ENCODE measurements around the gene NAA38.

The NAA38 gene

DNA sequence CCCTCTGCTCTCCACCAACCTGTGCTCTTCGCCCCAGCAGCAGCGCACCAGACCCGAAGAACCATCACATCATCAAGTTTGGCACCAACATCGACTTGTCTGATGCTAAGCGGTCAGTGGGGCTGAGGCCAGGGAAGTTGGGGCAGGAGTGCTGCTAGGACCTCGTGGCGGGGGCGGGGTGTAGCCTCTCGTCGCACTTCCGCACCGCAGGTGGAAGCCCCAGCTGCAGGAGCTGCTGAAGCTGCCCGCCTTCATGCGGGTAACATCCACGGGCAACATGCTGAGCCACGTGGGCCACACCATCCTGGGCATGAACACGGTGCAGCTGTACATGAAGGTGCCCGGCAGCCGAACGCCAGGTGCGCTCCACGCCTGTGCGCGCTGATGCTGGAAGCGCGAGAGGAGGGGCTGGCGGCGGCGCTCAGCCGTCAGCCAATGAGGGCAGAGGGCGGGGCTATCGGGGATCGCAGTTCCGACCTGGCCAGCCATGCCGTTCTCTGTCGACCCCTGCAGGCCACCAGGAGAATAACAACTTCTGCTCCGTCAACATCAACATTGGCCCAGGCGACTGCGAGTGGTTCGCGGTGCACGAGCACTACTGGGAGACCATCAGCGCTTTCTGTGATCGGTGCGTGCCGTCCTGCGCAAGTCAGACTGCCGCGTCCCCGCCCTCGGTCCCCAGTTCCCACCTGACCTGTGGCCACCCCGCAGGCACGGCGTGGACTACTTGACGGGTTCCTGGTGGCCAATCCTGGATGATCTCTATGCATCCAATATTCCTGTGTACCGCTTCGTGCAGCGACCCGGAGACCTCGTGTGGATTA, 5.7 kb downstream of the NAA38 start:
- peak; percentile 94 for DNase-seq

DNA sequence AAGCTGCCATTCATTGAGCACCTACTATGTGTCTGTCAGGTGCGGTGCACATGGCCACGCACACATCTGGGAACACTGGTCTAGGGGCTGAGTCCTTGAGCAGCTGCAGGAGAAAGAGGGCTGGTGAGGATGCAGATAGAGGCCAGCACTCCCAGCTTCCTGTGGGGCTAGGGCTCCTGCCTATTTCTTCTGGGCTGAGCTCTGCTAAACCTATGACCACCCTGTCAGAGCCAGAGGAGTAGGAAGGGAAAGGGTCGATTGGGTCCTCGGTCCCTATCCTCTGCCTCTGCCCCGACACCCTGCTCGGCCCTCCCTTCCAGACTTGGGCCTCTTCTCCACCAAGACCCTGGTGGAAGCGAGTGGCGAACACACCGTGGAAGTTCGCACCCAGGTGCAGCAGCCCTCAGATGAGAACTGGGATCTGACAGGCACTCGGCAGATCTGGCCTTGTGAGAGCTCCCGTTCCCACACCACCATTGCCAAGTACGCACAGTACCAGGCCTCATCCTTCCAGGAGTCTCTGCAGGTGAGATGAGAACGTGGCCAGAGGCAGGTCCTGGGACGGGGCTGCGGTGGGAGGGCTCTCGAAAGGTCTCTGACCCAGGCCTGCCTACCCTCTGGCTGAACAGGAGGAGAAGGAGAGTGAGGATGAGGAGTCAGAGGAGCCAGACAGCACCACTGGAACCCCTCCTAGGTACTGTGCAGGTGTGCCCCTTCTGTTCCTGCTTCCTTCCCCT, 6.5 kb downstream of the NAA38 start:
- DNase-seq = no peak

DNA sequence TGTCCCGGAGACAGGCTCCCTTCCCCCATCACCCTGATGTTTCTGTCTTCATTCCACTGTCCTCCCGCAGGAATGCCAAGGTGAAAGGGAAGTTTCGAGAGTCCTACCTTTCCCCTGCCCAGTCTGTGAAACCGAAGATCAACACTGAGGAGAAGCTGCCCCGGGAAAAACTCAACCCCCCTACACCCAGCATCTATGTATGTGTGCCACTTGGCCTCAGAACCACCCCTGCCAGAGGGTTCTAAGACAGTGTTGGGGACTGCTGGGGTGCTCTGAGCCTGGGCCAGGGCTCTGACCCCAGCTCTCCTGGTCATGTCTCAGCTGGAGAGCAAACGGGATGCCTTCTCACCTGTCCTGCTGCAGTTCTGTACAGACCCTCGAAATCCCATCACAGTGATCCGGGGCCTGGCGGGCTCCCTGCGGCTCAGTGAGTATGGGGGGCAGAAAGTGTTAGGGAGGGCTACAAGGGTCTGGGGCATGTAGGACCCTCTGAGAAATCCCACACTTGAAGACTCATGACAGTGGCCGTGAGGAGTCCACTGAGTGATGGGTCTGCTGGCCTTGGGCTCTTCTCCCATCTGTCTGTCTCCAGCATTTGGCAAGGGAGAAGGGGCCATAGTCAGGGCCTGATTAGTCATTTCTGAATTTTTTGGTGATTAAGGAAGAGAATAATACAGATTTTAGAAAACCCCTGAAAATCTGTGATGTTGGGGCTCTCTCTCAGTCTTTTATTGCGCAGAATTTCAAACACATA, 7.4 kb downstream of the NAA38 start:
- no peak for DNase-seq

DNA sequence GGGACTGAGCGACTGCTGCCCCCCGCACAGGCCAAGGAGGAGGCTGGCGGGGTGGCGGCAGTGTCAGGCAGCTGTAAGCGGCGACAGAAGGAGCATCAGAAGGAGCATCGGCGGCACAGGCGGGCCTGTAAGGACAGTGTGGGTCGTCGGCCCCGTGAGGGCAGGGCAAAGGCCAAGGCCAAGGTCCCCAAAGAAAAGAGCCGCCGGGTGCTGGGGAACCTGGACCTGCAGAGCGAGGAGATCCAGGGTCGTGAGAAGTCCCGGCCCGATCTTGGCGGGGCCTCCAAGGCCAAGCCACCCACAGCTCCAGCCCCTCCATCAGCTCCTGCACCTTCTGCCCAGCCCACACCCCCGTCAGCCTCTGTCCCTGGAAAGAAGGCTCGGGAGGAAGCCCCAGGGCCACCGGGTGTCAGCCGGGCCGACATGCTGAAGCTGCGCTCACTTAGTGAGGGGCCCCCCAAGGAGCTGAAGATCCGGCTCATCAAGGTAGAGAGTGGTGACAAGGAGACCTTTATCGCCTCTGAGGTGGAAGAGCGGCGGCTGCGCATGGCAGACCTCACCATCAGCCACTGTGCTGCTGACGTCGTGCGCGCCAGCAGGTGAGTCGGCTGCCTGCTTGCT, 8.1 kb downstream of the NAA38 start:
- DNase-seq = no peak

DNA sequence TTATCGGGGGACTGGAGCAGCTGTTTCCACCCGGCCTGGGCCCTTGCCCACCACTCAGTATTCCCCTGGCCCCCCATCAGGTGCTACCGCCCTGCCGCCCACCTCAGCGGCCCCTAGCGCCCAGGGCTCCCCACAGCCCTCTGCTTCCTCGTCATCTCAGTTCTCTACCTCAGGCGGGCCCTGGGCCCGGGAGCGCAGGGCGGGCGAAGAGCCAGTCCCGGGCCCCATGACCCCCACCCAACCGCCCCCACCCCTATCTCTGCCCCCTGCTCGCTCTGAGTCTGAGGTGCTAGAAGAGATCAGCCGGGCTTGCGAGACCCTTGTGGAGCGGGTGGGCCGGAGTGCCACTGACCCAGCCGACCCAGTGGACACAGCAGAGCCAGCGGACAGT, 8.6 kb downstream of the NAA38 start:
- no peak for DNase-seq

DNA sequence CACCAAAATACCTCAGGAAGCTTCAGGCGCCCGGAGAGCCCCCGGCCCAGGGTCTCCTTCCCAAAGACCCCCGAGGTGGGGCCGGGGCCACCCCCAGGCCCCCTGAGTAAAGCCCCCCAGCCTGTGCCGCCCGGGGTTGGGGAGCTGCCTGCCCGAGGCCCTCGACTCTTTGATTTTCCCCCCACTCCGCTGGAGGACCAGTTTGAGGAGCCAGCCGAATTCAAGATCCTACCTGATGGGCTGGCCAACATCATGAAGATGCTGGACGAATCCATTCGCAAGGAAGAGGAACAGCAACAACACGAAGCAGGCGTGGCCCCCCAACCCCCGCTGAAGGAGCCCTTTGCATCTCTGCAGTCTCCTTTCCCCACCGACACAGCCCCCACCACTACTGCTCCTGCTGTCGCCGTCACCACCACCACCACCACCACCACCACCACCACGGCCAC, 9.2 kb downstream of the NAA38 start:
- no peak for DNase-seq

DNA sequence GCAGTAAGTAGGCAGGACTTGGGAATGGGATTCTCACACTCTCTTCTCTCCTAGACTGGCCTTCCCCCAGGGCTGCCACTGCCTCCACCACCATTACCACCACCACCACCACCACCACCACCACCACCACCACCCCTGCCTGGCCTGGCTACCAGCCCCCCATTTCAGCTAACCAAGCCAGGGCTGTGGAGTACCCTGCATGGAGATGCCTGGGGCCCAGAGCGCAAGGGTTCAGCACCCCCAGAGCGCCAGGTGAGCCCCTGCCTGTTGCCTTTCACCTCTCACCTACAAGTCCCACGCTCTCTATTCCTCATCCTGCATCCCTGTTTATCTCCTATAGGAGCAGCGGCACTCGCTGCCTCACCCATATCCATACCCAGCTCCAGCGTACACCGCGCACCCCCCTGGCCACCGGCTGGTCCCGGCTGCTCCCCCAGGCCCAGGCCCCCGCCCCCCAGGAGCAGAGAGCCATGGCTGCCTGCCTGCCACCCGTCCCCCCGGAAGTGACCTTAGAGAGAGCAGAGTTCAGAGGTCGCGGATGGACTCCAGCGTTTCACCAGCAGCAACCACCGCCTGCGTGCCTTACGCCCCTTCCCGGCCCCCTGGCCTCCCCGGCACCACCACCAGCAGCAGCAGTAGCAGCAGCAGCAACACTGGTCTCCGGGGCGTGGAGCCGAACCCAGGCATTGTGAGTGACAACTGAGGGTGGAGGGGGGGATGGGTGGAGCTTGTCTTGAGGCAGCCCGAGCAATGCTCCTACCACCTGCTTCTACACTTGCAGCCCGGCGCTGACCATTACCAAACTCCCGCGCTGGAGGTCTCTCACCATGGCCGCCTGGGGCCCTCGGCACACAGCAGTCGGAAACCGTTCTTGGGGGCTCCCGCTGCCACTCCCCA, 10.3 kb downstream of the NAA38 start:
- DNase-seq = no peak

DNA sequence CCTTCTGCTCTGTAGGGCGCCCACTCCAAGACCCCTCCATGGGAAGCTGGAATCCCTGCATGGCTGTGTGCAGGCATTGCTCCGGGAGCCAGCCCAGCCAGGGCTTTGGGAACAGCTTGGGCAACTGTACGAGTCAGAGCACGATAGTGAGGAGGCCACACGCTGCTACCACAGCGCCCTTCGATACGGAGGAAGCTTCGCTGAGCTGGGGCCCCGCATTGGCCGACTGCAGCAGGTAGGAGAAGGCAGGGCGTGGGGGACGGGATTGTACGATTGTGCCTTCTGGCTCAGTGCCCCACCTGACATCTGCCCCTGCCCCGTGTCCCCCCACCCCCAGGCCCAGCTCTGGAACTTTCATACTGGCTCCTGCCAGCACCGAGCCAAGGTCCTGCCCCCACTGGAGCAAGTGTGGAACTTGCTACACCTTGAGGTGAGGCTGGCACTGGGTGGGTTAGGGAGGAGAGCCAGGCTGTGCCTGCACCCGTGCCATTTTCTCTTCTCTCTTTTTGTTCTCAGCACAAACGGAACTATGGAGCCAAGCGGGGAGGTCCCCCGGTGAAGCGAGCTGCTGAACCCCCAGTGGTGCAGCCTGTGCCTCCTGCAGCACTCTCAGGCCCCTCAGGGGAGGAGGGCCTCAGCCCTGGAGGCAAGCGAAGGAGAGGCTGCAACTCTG, 11.2 kb downstream of the NAA38 start:
- no peak for DNase-seq

DNA sequence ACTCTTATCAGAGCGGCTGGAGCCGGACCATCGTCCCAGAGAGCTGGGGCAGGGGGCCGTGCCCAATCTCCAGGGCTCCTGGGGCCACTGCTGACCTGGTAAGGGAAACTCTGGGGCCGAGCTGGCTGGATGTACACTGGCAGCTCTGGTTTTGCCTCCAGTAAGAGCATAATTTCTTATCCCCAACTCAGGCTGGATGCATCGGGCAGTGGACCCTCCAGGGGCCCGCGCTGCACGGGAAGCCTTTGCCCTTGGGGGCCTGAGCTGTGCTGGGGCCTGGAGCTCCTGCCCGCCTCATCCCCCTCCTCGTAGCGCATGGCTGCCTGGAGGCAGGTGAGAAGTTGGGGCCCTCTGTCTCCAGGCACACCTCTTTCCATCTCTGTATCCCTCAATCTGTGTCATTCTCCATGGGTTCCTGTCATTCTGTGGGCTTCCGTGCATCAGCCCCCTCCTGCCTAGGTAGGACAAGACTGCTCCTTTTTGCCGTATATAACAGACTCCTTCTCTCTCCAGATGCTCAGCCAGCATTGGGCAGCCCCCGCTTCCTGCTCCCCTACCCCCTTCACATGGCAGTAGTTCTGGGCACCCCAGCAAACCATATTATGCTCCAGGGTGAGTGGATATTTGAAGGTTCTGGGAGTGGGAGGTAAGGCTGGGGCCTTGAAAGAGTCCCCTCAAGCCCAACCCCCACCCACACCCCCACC, 11.8 kb downstream of the NAA38 start:
- no peak for DNase-seq

DNA sequence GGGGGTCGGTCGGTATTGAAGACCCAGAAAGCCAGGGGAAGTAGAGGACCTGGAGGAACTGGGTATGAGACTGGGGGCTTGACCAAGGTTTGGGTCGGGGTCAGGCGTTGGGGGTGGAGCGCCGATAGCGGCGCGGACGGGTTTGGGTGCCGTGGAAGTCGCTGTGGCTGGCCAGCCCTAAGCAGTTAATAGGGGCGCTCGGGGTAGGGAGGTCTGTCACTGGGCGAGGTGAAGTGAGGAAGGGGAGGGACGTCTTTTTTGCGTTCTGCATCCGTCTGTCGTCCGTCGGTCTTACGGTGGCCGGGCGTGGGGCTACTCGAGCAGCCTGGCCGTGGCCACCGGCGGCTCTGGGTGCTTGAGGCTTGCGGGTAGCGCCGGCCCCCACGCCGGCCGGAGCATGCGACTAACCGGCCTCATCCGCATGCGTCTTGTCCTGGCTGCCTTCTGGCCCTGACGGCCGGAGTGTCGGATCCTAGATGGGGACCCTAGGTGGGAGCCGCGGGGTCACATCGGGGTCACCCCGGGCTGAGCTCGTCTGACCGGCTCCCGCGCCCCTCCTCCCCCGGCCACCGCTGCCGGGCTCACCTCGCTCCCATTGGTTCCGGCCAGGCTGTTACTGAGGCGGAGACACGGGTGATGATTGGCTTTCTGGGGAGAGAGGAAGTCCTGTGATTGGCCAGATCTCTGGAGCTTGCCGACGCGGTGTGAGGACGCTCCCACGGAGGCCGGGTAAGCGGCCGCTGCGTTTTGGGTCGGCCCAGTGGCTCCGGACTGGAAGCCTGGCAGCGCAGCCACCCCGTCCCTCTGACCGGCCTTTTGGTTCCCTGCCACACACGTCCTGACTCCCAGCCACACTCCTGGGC, 12.8 kb downstream of the NAA38 start:
- DNase-seq = peak; percentile 95

DNA sequence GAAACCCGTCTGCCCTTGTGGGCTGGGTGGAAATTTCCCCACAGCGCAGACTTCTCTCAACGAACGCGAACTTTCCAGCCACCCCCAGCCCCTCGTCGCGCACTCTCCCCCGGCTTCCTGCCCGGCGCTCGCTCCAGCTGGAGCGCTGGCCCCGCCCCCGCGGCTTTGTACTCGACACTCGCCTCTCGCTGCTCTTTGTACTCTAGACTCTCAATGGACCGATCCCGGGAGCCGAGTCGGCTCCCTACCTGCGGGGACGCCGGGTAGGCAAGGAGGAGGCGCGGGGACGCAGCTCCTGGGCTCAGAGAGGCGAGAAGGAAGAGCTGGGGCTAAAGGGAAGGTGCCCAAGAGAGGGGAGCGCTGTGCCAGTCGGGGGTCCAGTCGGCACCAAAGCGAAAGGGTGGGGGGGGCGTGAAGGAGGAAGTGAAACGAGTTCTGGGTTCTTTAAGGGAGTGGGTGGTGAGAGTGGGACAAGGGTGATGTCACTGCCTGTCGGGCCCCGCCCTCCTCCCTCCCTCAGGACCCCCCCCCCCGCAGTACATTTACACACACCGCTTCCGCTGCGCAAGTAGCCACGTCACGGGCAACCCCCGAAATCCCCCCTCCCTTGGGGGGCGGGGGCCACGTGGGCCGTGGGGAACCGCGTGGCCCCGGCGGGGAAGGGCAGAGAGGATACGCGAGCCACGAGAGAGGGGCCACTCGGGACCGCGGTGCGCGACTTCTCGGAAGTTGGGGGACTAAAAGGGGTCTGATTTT, 13.6 kb downstream of the NAA38 start:
- peak; percentile 83 for DNase-seq

DNA sequence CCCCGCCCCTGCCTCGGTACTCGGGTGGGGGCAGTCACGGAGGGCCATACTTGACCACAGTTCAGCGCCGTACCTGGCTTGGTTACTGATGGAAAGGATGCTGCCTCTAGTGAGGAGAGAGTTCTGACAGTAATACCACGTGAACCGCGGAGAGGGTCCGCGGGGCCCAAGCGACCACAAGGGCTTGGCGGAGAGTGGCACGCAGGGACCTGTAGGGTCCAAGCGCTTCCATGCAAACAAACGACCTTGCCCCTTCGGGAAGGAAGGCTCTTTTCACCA, 14.2 kb downstream of the NAA38 start:
- DNase-seq = peak; percentile 57

DNA sequence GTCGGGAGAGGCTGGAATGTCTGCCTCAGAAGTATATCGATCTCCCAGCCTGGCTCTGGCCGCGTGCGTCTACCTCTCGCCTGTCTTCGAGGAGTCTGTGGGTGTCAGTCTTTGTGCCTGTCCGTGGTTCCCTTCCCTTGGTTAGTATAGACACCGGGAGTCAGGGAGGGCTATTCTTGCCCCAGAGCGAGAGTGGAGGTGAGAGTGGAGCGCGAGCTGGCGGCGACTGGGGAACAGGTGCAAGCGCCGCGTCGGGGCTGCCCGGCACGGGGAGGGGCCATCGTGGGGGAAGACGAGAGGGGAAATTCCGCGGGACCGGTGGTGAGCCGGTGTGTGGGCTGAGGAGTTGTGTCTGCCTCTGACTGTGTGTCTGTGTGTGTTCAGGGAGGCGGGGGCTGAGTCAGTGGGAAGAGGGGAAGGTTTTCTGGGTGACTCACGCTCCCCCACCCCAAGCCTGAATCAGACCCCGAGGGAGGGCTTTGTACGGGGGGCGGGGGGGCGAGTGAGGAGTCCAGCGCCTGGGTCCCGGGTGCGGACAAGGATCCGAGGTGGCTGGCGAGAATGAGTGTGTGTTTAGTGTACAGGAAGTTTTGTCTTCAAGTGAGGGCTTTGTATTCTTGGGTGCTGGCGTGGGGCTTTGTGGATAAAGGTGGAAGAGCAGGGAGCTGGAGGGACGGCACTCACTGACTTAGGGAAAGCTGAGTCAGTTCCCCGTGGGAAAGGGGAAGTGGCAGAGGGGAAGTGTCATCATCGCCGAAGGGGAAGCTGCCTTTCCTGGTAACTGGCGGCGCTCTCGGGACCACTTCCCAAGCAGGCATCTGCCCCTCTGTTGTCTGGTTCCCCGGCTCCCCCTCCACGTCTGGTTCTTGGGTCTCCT, 14.7 kb downstream of the NAA38 start:
- peak; percentile 57 for DNase-seq

DNA sequence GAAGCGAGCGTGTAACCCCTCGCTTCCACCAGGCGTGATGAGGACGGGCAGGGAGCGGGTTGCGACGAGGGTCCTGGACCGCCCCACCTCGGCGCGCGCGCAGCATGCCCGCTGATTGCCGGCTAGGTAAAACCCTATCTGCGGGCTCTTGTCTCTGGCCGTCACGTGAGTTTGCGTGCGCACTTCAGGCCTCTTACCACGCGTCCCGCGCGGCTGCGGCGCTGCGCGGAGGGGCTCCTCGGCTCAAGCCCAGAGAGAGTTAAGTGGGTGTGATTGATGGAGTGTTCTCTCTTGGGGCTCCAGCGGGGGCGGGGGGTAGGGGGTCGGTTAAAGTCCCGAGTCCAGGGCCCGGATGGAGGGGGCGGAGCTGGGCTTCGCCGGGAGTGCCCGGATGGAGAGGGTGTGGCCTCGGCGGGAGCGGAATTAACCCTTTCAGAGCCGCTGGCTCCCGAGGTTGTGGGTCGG, 15.4 kb downstream of the NAA38 start:
- DNase-seq = peak; percentile 84

DNA sequence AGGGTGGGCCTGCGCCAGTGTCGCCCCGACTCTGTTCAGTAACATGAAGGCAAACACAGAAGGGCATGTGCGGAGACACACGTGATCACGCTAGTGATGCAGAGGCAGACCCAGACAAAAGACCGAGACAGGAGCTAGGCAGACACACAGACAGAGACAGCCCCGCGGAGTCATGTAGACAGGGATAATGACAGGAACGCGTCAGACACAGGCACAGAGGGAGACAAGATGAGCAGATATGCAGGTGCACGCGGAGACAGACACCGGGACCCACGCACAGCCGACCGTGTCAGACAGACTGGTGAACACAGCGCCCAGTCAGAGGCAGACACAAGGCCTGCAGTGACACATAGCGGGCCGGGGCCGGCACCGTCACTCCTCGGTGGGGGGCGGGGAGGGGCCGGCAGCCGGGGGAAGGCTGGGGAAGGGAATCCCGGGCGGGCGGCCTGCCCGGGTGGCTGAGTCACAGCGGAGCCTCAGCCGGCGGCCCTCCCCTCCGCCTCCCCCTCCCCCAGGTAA, 15.9 kb downstream of the NAA38 start:
- peak; percentile 69 for DNase-seq

DNA sequence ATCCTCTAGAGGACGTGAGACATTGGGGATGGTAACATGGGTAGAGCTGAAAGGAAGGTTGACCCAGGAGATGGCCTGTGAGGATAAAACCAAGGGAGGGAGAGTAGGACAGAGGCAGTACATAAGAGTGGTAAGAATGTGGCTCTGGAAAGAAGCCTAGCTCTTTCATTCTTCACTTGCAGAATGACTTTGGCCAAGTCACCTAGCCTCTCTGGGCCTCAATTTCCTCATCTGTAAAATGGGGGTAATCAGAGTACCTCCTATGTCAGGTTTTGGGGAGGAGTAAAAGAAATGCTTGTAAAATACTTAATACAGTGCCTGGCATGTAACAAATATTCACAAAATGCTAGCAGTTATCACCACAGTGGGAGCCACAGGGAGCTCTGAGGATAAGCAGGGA, 16.5 kb downstream of the NAA38 start:
- no peak for DNase-seq

DNA sequence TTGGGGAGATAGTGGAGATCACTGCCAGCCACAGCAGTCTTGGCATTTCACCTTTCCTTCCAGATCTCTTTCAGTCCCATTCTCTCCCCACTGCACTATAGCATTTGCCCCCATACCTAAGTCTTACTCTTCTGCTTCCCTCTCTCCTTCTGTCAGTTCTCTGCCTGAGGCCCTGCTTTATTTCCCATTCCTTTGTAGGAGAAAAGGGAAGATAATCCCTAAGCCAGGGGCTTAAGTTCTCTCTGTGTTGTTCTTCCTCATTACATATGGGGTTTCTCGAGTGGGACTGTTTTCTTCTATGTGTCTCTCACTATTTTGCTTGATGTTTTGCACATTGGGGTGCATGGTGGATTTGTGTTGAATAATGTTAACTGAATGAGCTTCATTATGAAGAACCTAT, 16.9 kb downstream of the NAA38 start:
- DNase-seq = no peak

DNA sequence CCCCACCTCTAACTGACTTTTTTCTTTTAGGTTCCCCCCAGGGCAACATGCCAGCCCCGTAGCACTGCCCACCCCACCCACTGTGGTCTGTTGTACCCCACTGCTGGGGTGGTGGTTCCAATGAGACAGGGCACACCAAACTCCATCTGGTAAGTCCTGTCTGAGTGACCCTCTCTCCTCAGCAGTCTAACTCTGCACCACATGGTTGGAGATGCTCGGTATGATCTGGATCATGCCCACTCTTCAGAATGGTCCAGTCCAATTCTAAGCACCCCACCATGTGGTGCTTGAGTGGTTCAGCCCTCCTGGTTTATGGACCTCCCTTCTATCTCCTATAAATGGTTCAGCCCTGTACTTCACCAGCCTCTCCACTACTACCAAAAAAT, 17.5 kb downstream of the NAA38 start:
- no peak for DNase-seq
